Erythroblast (primary cell): Measurements from ENCODE around the gene NOD2.

Source experiments
- GATA1 ChIP-seq: IDR thresholded peaks from 2 replicates; pipeline ENCODE4 v1.6.1; 2011; ENCODE audit warnings: low read depth, mild to moderate bottlenecking, control low read depth, low read length, moderate library complexity
- POLR2A ChIP-seq: IDR thresholded peaks from 2 replicates; pipeline ENCODE4 v1.6.1; 2011; ENCODE audit warnings: mild to moderate bottlenecking, low read length

GRCh38 chr16:50688083-50688482 lies 5.3 kb upstream of the NOD2 start:
- TF ChIP-seq POLR2A (no peak), GATA1 (no peak)
